ENCODE measurements around the gene CXorf58.
"Not testable (repeated sequence)": the region's sequence is repeated elsewhere in the genome, so short reads cannot be mapped to it uniquely, and the experiment has no call there.

The CXorf58 gene

DNA sequence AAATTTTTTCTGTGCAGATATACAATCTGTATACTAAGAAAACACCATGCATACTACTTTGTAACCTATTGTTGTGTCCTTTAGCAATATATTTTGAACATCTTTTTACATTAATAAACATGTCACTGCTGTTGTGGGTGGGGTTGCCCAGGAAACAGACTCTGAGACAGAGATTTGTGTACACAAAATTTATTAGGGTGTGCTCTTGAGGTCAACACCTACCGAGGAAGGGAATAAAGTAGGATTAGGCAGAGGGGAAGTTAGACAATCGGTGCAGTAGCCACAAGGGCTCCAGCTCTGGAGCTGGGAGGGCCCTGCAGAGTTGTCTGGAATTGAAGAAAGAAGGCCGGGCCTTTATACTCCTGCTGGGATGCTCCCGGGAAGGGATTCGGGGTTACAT, 56.4 kb downstream of the CXorf58 start:
- no peak for TF ChIP-seq EZH2phosphoT487 (IDR thresholded peaks at IDR 0.05; ENCODE audit: borderline replicate concordance)
- TF ChIP-seq, protein P1, sequence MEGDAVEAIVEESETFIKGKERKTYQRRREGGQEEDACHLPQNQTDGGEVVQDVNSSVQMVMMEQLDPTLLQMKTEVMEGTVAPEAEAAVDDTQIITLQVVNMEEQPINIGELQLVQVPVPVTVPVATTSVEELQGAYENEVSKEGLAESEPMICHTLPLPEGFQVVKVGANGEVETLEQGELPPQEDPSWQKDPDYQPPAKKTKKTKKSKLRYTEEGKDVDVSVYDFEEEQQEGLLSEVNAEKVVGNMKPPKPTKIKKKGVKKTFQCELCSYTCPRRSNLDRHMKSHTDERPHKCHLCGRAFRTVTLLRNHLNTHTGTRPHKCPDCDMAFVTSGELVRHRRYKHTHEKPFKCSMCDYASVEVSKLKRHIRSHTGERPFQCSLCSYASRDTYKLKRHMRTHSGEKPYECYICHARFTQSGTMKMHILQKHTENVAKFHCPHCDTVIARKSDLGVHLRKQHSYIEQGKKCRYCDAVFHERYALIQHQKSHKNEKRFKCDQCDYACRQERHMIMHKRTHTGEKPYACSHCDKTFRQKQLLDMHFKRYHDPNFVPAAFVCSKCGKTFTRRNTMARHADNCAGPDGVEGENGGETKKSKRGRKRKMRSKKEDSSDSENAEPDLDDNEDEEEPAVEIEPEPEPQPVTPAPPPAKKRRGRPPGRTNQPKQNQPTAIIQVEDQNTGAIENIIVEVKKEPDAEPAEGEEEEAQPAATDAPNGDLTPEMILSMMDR (conservative IDR thresholded peaks at IDR 0.05; ENCODE audit: low read length) = no peak
- Histone ChIP-seq H3K79me2 (ENCODE audit: insufficient read depth, low read length) (no peaks in the 10 kb centered on the region), H2AFZ (ENCODE audit: low read length) (no peak overlapping the region), H3K9ac (ENCODE audit: low read depth, low read length, poor library complexity, severe bottlenecking) (no peak overlapping the region), H3K4me2 (ENCODE audit: low read depth, low read length, poor library complexity, severe bottlenecking) (no peak overlapping the region), H4K20me1 (ENCODE audit: insufficient read depth, low read length, poor library complexity, severe bottlenecking) (no peaks in the 10 kb centered on the region), H3F3A (ENCODE audit: low read depth) (no peaks in the 10 kb centered on the region), H3K9me3 (ENCODE audit: insufficient read depth, low read depth, low read length) (no peaks in the 10 kb centered on the region), H3K9me2 (replicated peaks; ENCODE audit: low read depth, low read length) (no peaks in the 10 kb centered on the region), H3K36me3 (ENCODE audit: insufficient read depth, low read length) (no peaks in the 10 kb centered on the region), H3K27me3 (ENCODE audit: insufficient read depth, low read length, poor library complexity, severe bottlenecking) (no peaks in the 10 kb centered on the region), H3K4me1 (ENCODE audit: insufficient read depth, low read length, poor library complexity, severe bottlenecking) (no peaks in the 10 kb centered on the region), H3K4me3 (ENCODE audit: low read length, poor library complexity, severe bottlenecking) (no peak overlapping the region)

DNA sequence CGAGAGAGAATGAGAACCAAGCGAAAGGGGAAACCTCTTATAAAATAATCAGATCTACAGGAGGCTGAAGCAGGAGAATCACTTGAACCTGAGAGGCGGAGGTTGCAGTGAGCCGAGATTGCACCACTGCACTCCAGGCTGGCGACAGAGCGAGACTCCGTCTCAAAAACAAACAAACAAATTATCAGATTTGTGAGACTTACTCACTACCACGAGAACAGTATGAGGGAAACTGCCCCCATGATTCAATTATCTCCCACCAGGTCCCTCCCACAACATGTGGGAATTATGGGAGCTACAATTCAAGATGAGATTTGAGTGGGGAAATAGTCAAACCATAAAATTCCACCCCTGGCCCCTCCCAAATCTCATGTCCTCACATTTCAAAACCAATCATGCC, 57.8 kb downstream of the CXorf58 start:
- H3K4me3 ChIP-seq (ENCODE audit: low read length, poor library complexity, severe bottlenecking); H3K9me2 ChIP-seq (replicated peaks; ENCODE audit: low read depth, low read length); H3K9me3 ChIP-seq (ENCODE audit: insufficient read depth, low read depth, low read length); H3K79me2 ChIP-seq (ENCODE audit: insufficient read depth, low read length); H4K20me1 ChIP-seq (ENCODE audit: insufficient read depth, low read length, poor library complexity, severe bottlenecking); H3F3A ChIP-seq (ENCODE audit: low read depth); H2AFZ ChIP-seq (ENCODE audit: low read length); H3K9ac ChIP-seq (ENCODE audit: low read depth, low read length, poor library complexity, severe bottlenecking); H3K4me1 ChIP-seq (ENCODE audit: insufficient read depth, low read length, poor library complexity, severe bottlenecking); H3K4me2 ChIP-seq (ENCODE audit: low read depth, low read length, poor library complexity, severe bottlenecking); H3K36me3 ChIP-seq (ENCODE audit: insufficient read depth, low read length); H3K27me3 ChIP-seq (ENCODE audit: insufficient read depth, low read length, poor library complexity, severe bottlenecking): not testable (repeated sequence)

DNA sequence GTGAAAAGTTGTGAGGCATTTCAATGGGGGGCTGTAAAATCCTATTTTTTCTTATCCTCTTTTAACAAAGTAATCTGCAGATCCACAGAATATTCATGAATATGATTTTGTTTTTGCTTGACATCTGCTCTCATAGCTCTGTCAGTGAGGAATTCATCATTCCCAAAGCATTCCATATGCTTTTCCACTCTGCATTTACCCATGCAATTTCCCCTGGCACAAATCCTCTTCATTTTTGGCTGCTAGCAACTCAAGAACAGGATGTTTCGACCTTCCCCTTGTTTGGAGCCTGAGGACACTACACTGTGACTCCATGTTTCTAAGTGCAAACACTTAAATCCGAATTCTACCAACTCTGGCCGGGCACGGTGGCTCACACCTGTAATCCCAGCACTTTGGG, 70.7 kb downstream of the CXorf58 start:
- TF ChIP-seq, protein P1 (conservative IDR thresholded peaks at IDR 0.05; ENCODE audit: low read length) = no peak
- no peak for TF ChIP-seq EZH2phosphoT487 (IDR thresholded peaks at IDR 0.05; ENCODE audit: borderline replicate concordance)
- Histone ChIP-seq H3K4me3 (ENCODE audit: low read length, poor library complexity, severe bottlenecking) (no peak overlapping the region), H3K9me3 (ENCODE audit: insufficient read depth, low read depth, low read length) (no peaks in the 10 kb centered on the region), H3K9me2 (replicated peaks; ENCODE audit: low read depth, low read length) (no peaks in the 10 kb centered on the region), H2AFZ (ENCODE audit: low read length) (no peak overlapping the region), H3K9ac (ENCODE audit: low read depth, low read length, poor library complexity, severe bottlenecking) (no peak overlapping the region), H3K4me2 (ENCODE audit: low read depth, low read length, poor library complexity, severe bottlenecking) (no peak overlapping the region), H4K20me1 (ENCODE audit: insufficient read depth, low read length, poor library complexity, severe bottlenecking) (no peaks in the 10 kb centered on the region), H3K79me2 (ENCODE audit: insufficient read depth, low read length) (no peaks in the 10 kb centered on the region), H3F3A (ENCODE audit: low read depth) (no peaks in the 10 kb centered on the region), H3K36me3 (ENCODE audit: insufficient read depth, low read length) (no peaks in the 10 kb centered on the region), H3K27me3 (ENCODE audit: insufficient read depth, low read length, poor library complexity, severe bottlenecking) (no peaks in the 10 kb centered on the region), H3K4me1 (ENCODE audit: insufficient read depth, low read length, poor library complexity, severe bottlenecking) (no peaks in the 10 kb centered on the region)

DNA sequence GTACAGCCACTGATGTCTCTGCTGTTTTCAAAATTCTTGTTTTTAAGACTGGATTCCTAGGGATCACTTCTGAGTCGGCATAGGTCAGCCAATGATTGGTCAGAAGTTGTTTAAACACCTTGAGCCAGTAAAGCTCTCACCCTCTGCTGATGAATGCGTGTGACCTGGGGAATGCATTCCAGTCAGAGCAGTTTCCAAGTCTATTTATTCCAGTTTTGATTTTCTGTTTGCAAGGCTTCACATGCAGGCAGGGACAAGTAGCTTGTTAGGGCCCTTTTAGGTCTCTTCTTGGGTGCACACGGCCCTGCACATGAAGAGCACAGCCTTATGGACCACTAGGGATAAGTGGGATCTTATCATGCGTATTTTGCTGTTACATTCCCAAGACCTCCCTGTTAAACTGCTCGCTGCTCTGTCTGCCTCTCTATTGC, 72.2 kb downstream of the CXorf58 start:
- Histone ChIP-seq H3K4me1 (ENCODE audit: insufficient read depth, low read length, poor library complexity, severe bottlenecking) (no peaks in the 10 kb centered on the region), H3K4me2 (ENCODE audit: low read depth, low read length, poor library complexity, severe bottlenecking) (no peak overlapping the region), H3K9me3 (ENCODE audit: insufficient read depth, low read depth, low read length) (no peaks in the 10 kb centered on the region), H3K79me2 (ENCODE audit: insufficient read depth, low read length) (no peaks in the 10 kb centered on the region), H3K4me3 (ENCODE audit: low read length, poor library complexity, severe bottlenecking) (no peak overlapping the region), H3F3A (ENCODE audit: low read depth) (no peaks in the 10 kb centered on the region), H3K36me3 (ENCODE audit: insufficient read depth, low read length) (no peaks in the 10 kb centered on the region; the same call in 1 of the 2 replicates), H3K9ac (ENCODE audit: low read depth, low read length, poor library complexity, severe bottlenecking) (no peak overlapping the region), H3K9me2 (replicated peaks; ENCODE audit: low read depth, low read length) (no peaks in the 10 kb centered on the region), H4K20me1 (ENCODE audit: insufficient read depth, low read length, poor library complexity, severe bottlenecking) (no peaks in the 10 kb centered on the region), H3K27me3 (ENCODE audit: insufficient read depth, low read length, poor library complexity, severe bottlenecking) (no peaks in the 10 kb centered on the region), H2AFZ (ENCODE audit: low read length) (no peak overlapping the region)
- TF ChIP-seq, protein P1 (conservative IDR thresholded peaks at IDR 0.05; ENCODE audit: low read length) = no peak
- TF ChIP-seq EZH2phosphoT487 (IDR thresholded peaks at IDR 0.05; ENCODE audit: borderline replicate concordance) = no peak
